Measurements from ENCODE around the gene ZBTB20. TPM values are rescaled to one million over a fixed set of nuclear protein-coding genes. Genes with fewer than 3 reads are reported as not detected.
A peak's percentile ranks its signal among the peaks of the same experiment; 100 is the strongest.

Gene ZBTB20
- total and polyA plus RNA-seq, 2 donors from 2014 or later, result 0.99 to 142 TPM

GRCh38 chr3:114344492-114344891, 802.6 kb downstream of the ZBTB20 start:
- no peak overlapping the region for H3K27ac ChIP-seq (ENCODE audit: low read depth in 2 of 2, low read length in 2 of 2)
- H3K4me1 ChIP-seq (ENCODE audit: control insufficient read depth in 2 of 3, insufficient read depth in 2 of 3, low read depth in 1 of 3, low read length in 3 of 3), result peaks cover 0 to 2% (median 0%) of the 10 kb centered on the region in 3 donors
- no peaks in the 10 kb centered on the region for H3K9me3 ChIP-seq (ENCODE audit: control insufficient read depth in 2 of 3, insufficient read depth in 1 of 3, low read length in 3 of 3)
- peaks cover 2 to 12% (median 2%) of the 10 kb centered on the region in 3 donors for H3K36me3 ChIP-seq (ENCODE audit: control insufficient read depth in 2 of 3, insufficient read depth in 3 of 3, low read length in 3 of 3)
- no peak overlapping the region for H3K4me3 ChIP-seq (ENCODE audit: low read length in 3 of 3)
- no peaks in the 10 kb centered on the region for H3K27me3 ChIP-seq (ENCODE audit: control insufficient read depth, insufficient read depth, low read length)
- H3K9ac ChIP-seq (ENCODE audit: low read length in 3 of 3), result no peak overlapping the region
- intact Hi-C loops (cut with DNase I), result no loop called here
- DNase-seq, result no peak
- no peak for FAIRE-seq
- no peak for TF ChIP-seq CTCF (IDR thresholded peaks at IDR 0.05; ENCODE audit: borderline replicate concordance, extremely low read depth, insufficient read depth)

- Histone ChIP-seq H3K4me3 (ENCODE audit: low read length in 3 of 3) (no peak overlapping the region), H3K9ac (ENCODE audit: low read length in 3 of 3) (no peak overlapping the region), H3K27me3 (ENCODE audit: control insufficient read depth, insufficient read depth, low read length) (no peaks in the 10 kb centered on the region), H3K36me3 (ENCODE audit: control insufficient read depth in 2 of 3, insufficient read depth in 3 of 3, low read length in 3 of 3) (peaks cover 0 to 13% (median 5%) of the 10 kb centered on the region in 3 donors), H3K27ac (ENCODE audit: low read depth in 2 of 2, low read length in 2 of 2) (no peak overlapping the region), H3K9me3 (ENCODE audit: control insufficient read depth in 2 of 3, insufficient read depth in 1 of 3, low read length in 3 of 3) (no peaks in the 10 kb centered on the region), H3K4me1 (ENCODE audit: control insufficient read depth in 2 of 3, insufficient read depth in 2 of 3, low read depth in 1 of 3, low read length in 3 of 3) (no peaks in the 10 kb centered on the region)
- intact Hi-C loops (cut with DNase I), result no loop called here
- DNase-seq, result peak in 1 of 5 donors; percentile 68
- FAIRE-seq, result peak; percentile 21
- no peak for TF ChIP-seq CTCF (IDR thresholded peaks at IDR 0.05; ENCODE audit: borderline replicate concordance, extremely low read depth, insufficient read depth)
Measured at GRCh38 chr3:114338651-114339357, 808.3 kb downstream of the ZBTB20 start.

DNA sequence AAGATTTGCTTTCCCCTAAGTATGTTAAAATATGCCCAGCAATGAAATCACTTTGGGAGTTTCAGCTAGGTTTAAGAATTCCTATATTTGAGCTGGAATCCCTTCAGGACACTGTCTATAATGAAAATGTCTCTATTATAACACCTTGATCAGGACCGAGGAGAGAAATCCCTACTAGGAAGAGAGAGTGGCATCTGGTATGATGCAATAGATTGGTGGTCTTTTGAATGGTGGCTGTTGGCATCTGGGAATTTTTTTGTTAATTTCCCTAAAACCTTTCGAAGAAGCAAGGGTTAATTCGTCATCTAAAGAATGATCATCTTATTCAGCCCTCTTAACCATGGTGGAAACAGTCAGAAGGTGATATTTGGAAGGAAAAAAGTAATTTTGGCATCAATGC, 810.2 kb downstream of the ZBTB20 start:
- FAIRE-seq, result no peak
- no peak for DNase-seq
- intact Hi-C loops (cut with DNase I), result no loop called here
- Histone ChIP-seq H3K4me3 (ENCODE audit: low read length in 3 of 3) (no peak overlapping the region), H3K27me3 (ENCODE audit: control insufficient read depth, insufficient read depth, low read length) (no peaks in the 10 kb centered on the region), H3K27ac (ENCODE audit: low read depth in 2 of 2, low read length in 2 of 2) (no peak overlapping the region), H3K36me3 (ENCODE audit: control insufficient read depth in 2 of 3, insufficient read depth in 3 of 3, low read length in 3 of 3) (peaks cover 0 to 13% (median 3%) of the 10 kb centered on the region in 3 donors), H3K9ac (ENCODE audit: low read length in 3 of 3) (no peak overlapping the region), H3K9me3 (ENCODE audit: control insufficient read depth in 2 of 3, insufficient read depth in 1 of 3, low read length in 3 of 3) (no peaks in the 10 kb centered on the region), H3K4me1 (ENCODE audit: control insufficient read depth in 2 of 3, insufficient read depth in 2 of 3, low read depth in 1 of 3, low read length in 3 of 3) (no peaks in the 10 kb centered on the region)
- no peak for TF ChIP-seq CTCF (IDR thresholded peaks at IDR 0.05; ENCODE audit: borderline replicate concordance, extremely low read depth, insufficient read depth)

Measured in kidney (tissue), 14 donors.